ENCODE data around the gene CALCB. TPM values are rescaled to one million over a fixed set of nuclear protein-coding genes. Genes with fewer than 3 reads are reported as not detected.

Gene CALCB
- total and polyA plus RNA-seq, 2 donors (not counting 1 experiment from before 2014, with no cell fraction given), result 1.3 TPM; not detected in 1

GRCh38 chr11:15095736-15096228 is 22.4 kb downstream of the CALCB start:
- peaks cover 6% of the 10 kb centered on the region for H3K4me1 Mint-ChIP-seq
- H3K4me3 Mint-ChIP-seq, result no peak overlapping the region
- no peak overlapping the region for H3K27ac ChIP-seq (ENCODE audit: low read length in 2 of 2)
- H3K36me3 ChIP-seq (replicated peaks in 1 of 2; ENCODE audit: control extremely low read depth in 1 of 2, control insufficient read depth in 1 of 2, extremely low read depth in 1 of 2, insufficient read depth in 2 of 2, low read length in 1 of 2), result no peaks in the 10 kb centered on the region
- no peak for ATAC-seq (ENCODE audit: low read depth)
- POLR2A ChIA-PET, result no interaction called here
- no peak overlapping the region for H3K9ac ChIP-seq (ENCODE audit: low read length)
- no peaks in the 10 kb centered on the region for H4K20me1 ChIP-seq (ENCODE audit: control insufficient read depth, insufficient read depth, low read length, poor library complexity, severe bottlenecking)
- no peaks in the 10 kb centered on the region for H3K9me3 Mint-ChIP-seq (ENCODE audit: insufficient read depth)
- intact Hi-C loops (cut with micrococcal nuclease), result no loop called here
- TF ChIP-seq EZH2 (IDR thresholded peaks at IDR 0.05; ENCODE audit: borderline replicate concordance, insufficient read depth, low read depth, low read length, poor library complexity, severe bottlenecking), result no peak
- no peak for TF ChIP-seq CTCF (IDR thresholded peaks at IDR 0.05)
- H2AFZ ChIP-seq (ENCODE audit: insufficient read depth, low read depth, low read length, poor library complexity, severe bottlenecking), result no peak overlapping the region
- H3K4me2 ChIP-seq (replicated peaks; ENCODE audit: low read depth, low read length, poor library complexity, severe bottlenecking), result no peak overlapping the region
- no peaks in the 10 kb centered on the region for H3K79me2 ChIP-seq (ENCODE audit: control insufficient read depth, insufficient read depth, low read length)
- CTCF ChIA-PET, result interaction anchor here (1.2 to 14.6 kb wide), 4 partner anchors 19 to 114 kb away, joined by 4 to 290 read pairs (median 92); partner anchors contain the start of gene INSC
- H3K27me3 ChIP-seq (replicated peaks in 1 of 4; ENCODE audit: control extremely low read depth in 1 of 4, control insufficient read depth in 3 of 4, insufficient read depth in 4 of 4, low read length in 3 of 4), result peaks cover 0 to 4% (median 1%) of the 10 kb centered on the region in 4 experiments
- H3K4me1 ChIP-seq (ENCODE audit: control insufficient read depth in 2 of 2, insufficient read depth in 2 of 2, low read length in 2 of 2), result peaks cover 3 to 14% of the 10 kb centered on the region in 2 donors
- WGBS (ENCODE audit: insufficient coverage), result 100% methylated on average over 2 of the region's 2 CpGs
- H3K9me3 ChIP-seq (ENCODE audit: control extremely low read depth in 1 of 3, control insufficient read depth in 2 of 3, insufficient read depth in 1 of 3, low read length in 2 of 3), result no peaks in the 10 kb centered on the region
- no peak overlapping the region for H3K27ac Mint-ChIP-seq
- no peak for DNase-seq
- H3K4me3 ChIP-seq (ENCODE audit: control extremely low read depth in 1 of 5, extremely low read depth in 1 of 5, insufficient read depth in 1 of 5, low read depth in 2 of 5, low read length in 4 of 5), result no peak overlapping the region
- H3K27me3 Mint-ChIP-seq, result peaks cover 26% of the 10 kb centered on the region

GRCh38 chr11:15097411-15097810 is 24.0 kb downstream of the CALCB start:
- intact Hi-C loops (cut with micrococcal nuclease), result no loop called here
- ChIA-PET CTCF (interaction anchor here (0.5 to 14.6 kb wide), 7 partner anchors 15 to 190 kb away, joined by 3 to 290 read pairs (median 5); partner anchors contain the start of gene INSC), POLR2A (no interaction called here)
- Mint-ChIP-seq H3K27me3 (peaks cover 26% of the 10 kb centered on the region), H3K4me3 (no peak overlapping the region), H3K27ac (no peak overlapping the region), H3K4me1 (peaks cover 10% of the 10 kb centered on the region), H3K9me3 (ENCODE audit: insufficient read depth) (no peaks in the 10 kb centered on the region)
- H3K4me1 ChIP-seq (ENCODE audit: control insufficient read depth in 2 of 2, insufficient read depth in 2 of 2, low read length in 2 of 2), result peaks cover 3 to 10% of the 10 kb centered on the region in 2 donors
- H4K20me1 ChIP-seq (ENCODE audit: control insufficient read depth, insufficient read depth, low read length, poor library complexity, severe bottlenecking), result no peaks in the 10 kb centered on the region
- ATAC-seq (ENCODE audit: low read depth) (no peak), DNase-seq (no peak)
- H3K9me3 ChIP-seq (ENCODE audit: control extremely low read depth in 1 of 3, control insufficient read depth in 2 of 3, insufficient read depth in 1 of 3, low read length in 2 of 3), result no peaks in the 10 kb centered on the region
- H3K4me2 ChIP-seq (replicated peaks; ENCODE audit: low read depth, low read length, poor library complexity, severe bottlenecking), result no peak overlapping the region
- H3K79me2 ChIP-seq (ENCODE audit: control insufficient read depth, insufficient read depth, low read length), result no peaks in the 10 kb centered on the region
- WGBS (ENCODE audit: insufficient coverage), result 100% methylated on average over 1 of the region's 3 CpGs
- H3K27ac ChIP-seq (ENCODE audit: low read length in 2 of 2), result no peak overlapping the region
- no peak overlapping the region for H3K9ac ChIP-seq (ENCODE audit: low read length)
- H3K36me3 ChIP-seq (replicated peaks in 1 of 2; ENCODE audit: control extremely low read depth in 1 of 2, control insufficient read depth in 1 of 2, extremely low read depth in 1 of 2, insufficient read depth in 2 of 2, low read length in 1 of 2), result no peaks in the 10 kb centered on the region
- TF ChIP-seq EZH2 (IDR thresholded peaks at IDR 0.05; ENCODE audit: borderline replicate concordance, insufficient read depth, low read depth, low read length, poor library complexity, severe bottlenecking), result no peak
- no peak for TF ChIP-seq CTCF (IDR thresholded peaks at IDR 0.05)
- H3K4me3 ChIP-seq (ENCODE audit: control extremely low read depth in 1 of 5, extremely low read depth in 1 of 5, insufficient read depth in 1 of 5, low read depth in 2 of 5, low read length in 4 of 5), result no peak overlapping the region
- peaks cover 0 to 4% (median 0%) of the 10 kb centered on the region in 4 experiments for H3K27me3 ChIP-seq (replicated peaks in 1 of 4; ENCODE audit: control extremely low read depth in 1 of 4, control insufficient read depth in 3 of 4, insufficient read depth in 4 of 4, low read length in 3 of 4)
- no peak overlapping the region for H2AFZ ChIP-seq (ENCODE audit: insufficient read depth, low read depth, low read length, poor library complexity, severe bottlenecking)

Data from B cell (primary cell).